MM.1S (cell line): Measurements from ENCODE around the gene GRN.

Experiments used
- DNase-seq: peaks from one replicate; pipeline ENCODE4 v3.0.0-alpha.2; 2015
- H2AFZ ChIP-seq: fragments of 300-600 bp; sonication (generic); 2 replicates; pipeline ENCODE4 v1.6.0; 2016; ENCODE audit warnings: antibody characterized with exemption, low read length
- H3F3A ChIP-seq: fragments of 300-600 bp; sonication (generic); 2 replicates; pipeline ENCODE4 v1.6.1; 2016; ENCODE audit warnings: mild to moderate bottlenecking, antibody characterized with exemption, low read length, moderate library complexity, mixed read lengths; ENCODE audit not compliant: insufficient read depth
- H3K27ac ChIP-seq: fragments of 300-600 bp; sonication (generic); 2 replicates; pipeline ENCODE4 v1.5.1; 2016; ENCODE audit warnings: mild to moderate bottlenecking, low read length
- H3K27me3 ChIP-seq: fragments of 300-600 bp; sonication (generic); replicated peaks from 2 replicates; pipeline ENCODE4 v1.6.0; 2016; ENCODE audit warnings: low read length; ENCODE audit not compliant: insufficient read depth
- H3K36me3 ChIP-seq: fragments of 300-600 bp; sonication (generic); replicated peaks from 2 replicates; pipeline ENCODE4 v1.6.1; 2016; ENCODE audit warnings: mild to moderate bottlenecking, low read length, mixed read lengths; ENCODE audit not compliant: insufficient read depth
- H3K4me1 ChIP-seq: fragments of 300-600 bp; sonication (generic); 2 replicates; pipeline ENCODE4 v1.6.1; 2016; ENCODE audit warnings: low read length, mixed read lengths
- H3K4me2 ChIP-seq: fragments of 300-600 bp; sonication (generic); 2 replicates; pipeline ENCODE4 v1.6.0; 2016; ENCODE audit warnings: low read depth, low read length
- H3K4me3 ChIP-seq: fragments of 300-600 bp; sonication (generic); 2 replicates; pipeline ENCODE4 v1.5.1; 2016; ENCODE audit warnings: low read length, mixed read lengths
- H3K79me2 ChIP-seq: fragments of 300-600 bp; sonication (generic); 2 replicates; pipeline ENCODE4 v1.6.1; 2016; ENCODE audit warnings: mixed run types, low read length, mixed read lengths
- H3K9ac ChIP-seq: fragments of 300-600 bp; sonication (generic); 2 replicates; pipeline ENCODE4 v1.6.1; 2016; ENCODE audit warnings: low read length, mixed read lengths
- H3K9me2 ChIP-seq: fragments of 300-600 bp; sonication (generic); replicated peaks from 2 replicates; pipeline ENCODE4 v1.6.1; 2016; ENCODE audit warnings: mild to moderate bottlenecking, low read length, mixed read lengths; ENCODE audit not compliant: insufficient read depth
- H3K9me3 ChIP-seq: fragments of 300-600 bp; sonication (generic); replicated peaks from 2 replicates; pipeline ENCODE4 v1.6.1; 2016; ENCODE audit warnings: mild to moderate bottlenecking, low read length, mixed read lengths; ENCODE audit not compliant: insufficient read depth
- H4K20me1 ChIP-seq: fragments of 300-600 bp; sonication (generic); 2 replicates; pipeline ENCODE4 v1.6.1; 2016; ENCODE audit warnings: mild to moderate bottlenecking, low read length, moderate library complexity, mixed read lengths; ENCODE audit not compliant: insufficient read depth
- CTCF ChIP-seq: fragments of 300-600 bp; sonication (generic); IDR thresholded peaks from 2 replicates; pipeline ENCODE4 v1.5.1; 2016; ENCODE audit warnings: antibody characterized with exemption, low read length, mixed read lengths
- EZH2 ChIP-seq: fragments of 300-600 bp; sonication (generic); optimal IDR thresholded peaks from 2 replicates; pipeline ENCODE3; 2017; ENCODE audit warnings: low read depth, mild to moderate bottlenecking, antibody characterized with exemption, low read length, mixed read lengths
- EZH2phosphoT487 ChIP-seq: fragments of 300-600 bp; sonication (generic); IDR thresholded peaks from 2 replicates; pipeline ENCODE4 v1.6.1; 2018; ENCODE audit warnings: antibody characterized with exemption, low read length

The GRN gene

GRCh38 chr17:44382917-44383316, 37.8 kb downstream of the GRN start:
- no peaks in the 10 kb centered on the region for H3K9me3 ChIP-seq
- no peak overlapping the region for H3K4me2 ChIP-seq
- no peak overlapping the region for H3K4me3 ChIP-seq
- H3K9me2 ChIP-seq, result no peaks in the 10 kb centered on the region
- H3K4me1 ChIP-seq, result no peaks in the 10 kb centered on the region
- H3K9ac ChIP-seq, result no peak overlapping the region
- H3K36me3 ChIP-seq, result no peaks in the 10 kb centered on the region
- no peaks in the 10 kb centered on the region for H3K79me2 ChIP-seq
- no peaks in the 10 kb centered on the region for H3F3A ChIP-seq
- no peak overlapping the region for H3K27ac ChIP-seq
- no peak for DNase-seq
- no peak for TF ChIP-seq EZH2phosphoT487
- TF ChIP-seq EZH2, result no peak
- no peak for TF ChIP-seq CTCF
- H2AFZ ChIP-seq, result no peak overlapping the region
- no peaks in the 10 kb centered on the region for H4K20me1 ChIP-seq
- peaks cover 50% of the 10 kb centered on the region for H3K27me3 ChIP-seq

- Histone ChIP-seq H2AFZ (no peak overlapping the region), H3K9me2 (no peaks in the 10 kb centered on the region), H3K9me3 (no peaks in the 10 kb centered on the region), H4K20me1 (no peaks in the 10 kb centered on the region), H3K4me1 (no peaks in the 10 kb centered on the region), H3K79me2 (no peaks in the 10 kb centered on the region), H3K27ac (no peak overlapping the region), H3K36me3 (no peaks in the 10 kb centered on the region), H3K27me3 (peaks cover 46% of the 10 kb centered on the region), H3K4me3 (no peak overlapping the region), H3K9ac (no peak overlapping the region), H3F3A (no peaks in the 10 kb centered on the region), H3K4me2 (no peak overlapping the region)
- DNase-seq, result no peak
- TF ChIP-seq EZH2 (no peak), EZH2phosphoT487 (no peak), CTCF (no peak)
Measured at GRCh38 chr17:44383363-44383762, 38.3 kb downstream of the GRN start.

- no peaks in the 10 kb centered on the region for H3K4me1 ChIP-seq
Measured at GRCh38 chr17:44383861-44384260, 38.8 kb downstream of the GRN start.

More at GRCh38 chr17:44383861-44384260, 38.8 kb downstream of the GRN start:
- Histone ChIP-seq H3K36me3 (no peaks in the 10 kb centered on the region), H3K9me3 (no peaks in the 10 kb centered on the region), H3K79me2 (no peaks in the 10 kb centered on the region), H3F3A (no peaks in the 10 kb centered on the region), H3K4me2 (no peak overlapping the region), H3K9me2 (no peaks in the 10 kb centered on the region), H2AFZ (no peak overlapping the region), H3K4me3 (no peak overlapping the region), H3K27ac (no peak overlapping the region), H3K27me3 (peaks cover 42% of the 10 kb centered on the region), H4K20me1 (no peaks in the 10 kb centered on the region), H3K9ac (no peak overlapping the region)
- no peak for DNase-seq
- TF ChIP-seq CTCF (no peak), EZH2phosphoT487 (no peak), EZH2 (no peak)
